ENCODE results near the gene YIF1A. TPM values are rescaled to one million over a fixed set of nuclear protein-coding genes. Genes with fewer than 3 reads are reported as not detected.

The YIF1A gene
- total and polyA plus RNA-seq, 10 donors, result 34.7 to 60.1 (median 47.9) TPM

Other genes starting within 250 kb of the YIF1A start
- not detected for gene GAL3ST3, start 240.0 kb downstream of the YIF1A start, total RNA-seq
- gene GAL3ST3, start 240.0 kb downstream of the YIF1A start, polyA plus RNA-seq, result under 1 TPM; 0.03 to 0.04 (median 0.03) TPM
- 100 to 1,000 TPM; 139 to 195 (median 164) TPM for gene SF3B2, start 236.8 kb downstream of the YIF1A start, total RNA-seq
- 100 to 1,000 TPM in 1 of 3 donors, 10 to 100 TPM in 2; 77.5 to 104 (median 89.9) TPM for gene SF3B2, start 236.8 kb downstream of the YIF1A start, polyA plus RNA-seq
- 100 to 1,000 TPM in 5 of 7 donors, 10 to 100 TPM in 2; 65.8 to 126 (median 110) TPM for gene PACS1, start 218.9 kb downstream of the YIF1A start, total RNA-seq
- gene PACS1, start 218.9 kb downstream of the YIF1A start, polyA plus RNA-seq, result 10 to 100 TPM; 20.6 to 35.1 (median 20.9) TPM
- 10 to 100 TPM in 6 of 7 donors, 1 to 10 TPM in 1; 8.8 to 30.8 (median 18.3) TPM for gene KLC2, start 31.4 kb downstream of the YIF1A start, total RNA-seq
- 10 to 100 TPM in 1 of 3 donors, 1 to 10 TPM in 2; 5.5 to 19.5 (median 7.8) TPM for gene KLC2, start 31.4 kb downstream of the YIF1A start, polyA plus RNA-seq
- gene RAB1B, start 20.5 kb downstream of the YIF1A start, total RNA-seq, result 100 to 1,000 TPM; 101 to 130 (median 123) TPM
- 100 to 1,000 TPM in 1 of 3 donors, 10 to 100 TPM in 2; 66.8 to 150 (median 77.0) TPM for gene RAB1B, start 20.5 kb downstream of the YIF1A start, polyA plus RNA-seq
- gene CNIH2, start 11.0 kb downstream of the YIF1A start, total RNA-seq, result 1 to 10 TPM in 3 of 7 donors, under 1 TPM in 2, not detected in 2; 0.40 to 1.9 (median 1.3) TPM
- under 1 TPM; 0.20 to 0.57 (median 0.26) TPM for gene CNIH2, start 11.0 kb downstream of the YIF1A start, polyA plus RNA-seq
- under 1 TPM in 1 of 7 donors, not detected in 6; 0.34 TPM for gene TMEM151A, start 2.8 kb upstream of the YIF1A start, total RNA-seq
- under 1 TPM in 2 of 3 donors, not detected in 1; 0.02 TPM for gene TMEM151A, start 2.8 kb upstream of the YIF1A start, polyA plus RNA-seq
- 10 to 100 TPM in 2 of 7 donors, 1 to 10 TPM in 5; 4.7 to 15.7 (median 6.5) TPM for gene CD248, start 27.9 kb upstream of the YIF1A start, total RNA-seq
- 1 to 10 TPM; 1.7 to 2.7 (median 2.0) TPM for gene CD248, start 27.9 kb upstream of the YIF1A start, polyA plus RNA-seq
- 10 to 100 TPM in 1 of 7 donors, 1 to 10 TPM in 6; 5.7 to 10.9 (median 8.9) TPM for gene RIN1, start 47.3 kb upstream of the YIF1A start, total RNA-seq
- gene RIN1, start 47.3 kb upstream of the YIF1A start, polyA plus RNA-seq, result 1 to 10 TPM; 2.3 to 7.8 (median 7.0) TPM
- 10 to 100 TPM; 32.3 to 52.5 (median 37.2) TPM for gene BRMS1, start 56.0 kb upstream of the YIF1A start, total RNA-seq
- gene BRMS1, start 56.0 kb upstream of the YIF1A start, polyA plus RNA-seq, result 10 to 100 TPM; 61.6 to 90.6 (median 83.0) TPM
- 10 to 100 TPM in 5 of 7 donors, 1 to 10 TPM in 2; 6.3 to 23.4 (median 13.9) TPM for gene B4GAT1, start 58.5 kb upstream of the YIF1A start, total RNA-seq
- gene B4GAT1, start 58.5 kb upstream of the YIF1A start, polyA plus RNA-seq, result 1 to 10 TPM; 4.3 to 8.9 (median 8.7) TPM
- 1 to 10 TPM; 1.9 to 5.0 (median 4.0) TPM for gene SLC29A2, start 82.6 kb upstream of the YIF1A start, total RNA-seq
- gene SLC29A2, start 82.6 kb upstream of the YIF1A start, polyA plus RNA-seq, result 1 to 10 TPM; 4.8 to 8.4 (median 7.4) TPM
- gene NPAS4, start 131.9 kb upstream of the YIF1A start, total RNA-seq, result under 1 TPM in 2 of 7 donors, not detected in 5; 0.25 to 0.72 TPM
- gene NPAS4, start 131.9 kb upstream of the YIF1A start, polyA plus RNA-seq, result under 1 TPM in 2 of 3 donors, not detected in 1; 0.11 to 0.22 TPM
- gene MRPL11, start 149.7 kb upstream of the YIF1A start, total RNA-seq, result 10 to 100 TPM; 25.5 to 41.2 (median 32.6) TPM
- 10 to 100 TPM; 60.3 to 87.1 (median 72.7) TPM for gene MRPL11, start 149.7 kb upstream of the YIF1A start, polyA plus RNA-seq
- gene PELI3, start 177.8 kb upstream of the YIF1A start, total RNA-seq, result 10 to 100 TPM in 5 of 7 donors, 1 to 10 TPM in 2; 4.9 to 14.6 (median 10.7) TPM
- gene PELI3, start 177.8 kb upstream of the YIF1A start, polyA plus RNA-seq, result 1 to 10 TPM; 2.4 to 6.4 (median 2.7) TPM
- 10 to 100 TPM; 17.9 to 35.5 (median 23.9) TPM for gene DPP3, start 191.3 kb upstream of the YIF1A start, total RNA-seq
- gene DPP3, start 191.3 kb upstream of the YIF1A start, polyA plus RNA-seq, result 10 to 100 TPM; 20.0 to 25.9 (median 20.6) TPM
- gene BBS1, start 221.5 kb upstream of the YIF1A start, total RNA-seq, result 10 to 100 TPM; 22.2 to 60.5 (median 36.9) TPM
- gene BBS1, start 221.5 kb upstream of the YIF1A start, polyA plus RNA-seq, result 1 to 10 TPM; 5.2 to 9.9 (median 5.8) TPM